Germinal center (tissue), 1 donor: ENCODE results near the gene EMP2.

Experiments used
- DNase-seq: peaks from one replicate; pipeline ENCODE4 v3.0.0; 2012; ENCODE audit warnings: mixed read lengths, low spot score

The EMP2 gene

GRCh38 chr16:10485698-10486382 is 94.6 kb downstream of the EMP2 start:
- no peak for DNase-seq

GRCh38 chr16:10485159-10485558 is 95.2 kb downstream of the EMP2 start:
- DNase-seq, result no peak

GRCh38 chr16:10480151-10480550 is 100.2 kb downstream of the EMP2 start:
- no peak for DNase-seq
